HG03159 (cell line): ENCODE data around the gene MARS1.

Source experiments
- ATAC-seq: cut with Tn5 transposase; IDR thresholded peaks from one replicate; pipeline ENCODE4 v1.9.1; 2021; ENCODE audit warnings: mild to moderate bottlenecking, moderate library complexity; ENCODE audit not compliant: unreplicated experiment

The MARS1 gene

GRCh38 chr12:57456737-57457490, 31.0 kb upstream of the MARS1 start:
- ATAC-seq = no peak

GRCh38 chr12:57458665-57459054, 29.2 kb upstream of the MARS1 start:
- ATAC-seq = no peak

- peak; percentile 60 for ATAC-seq
Measured at GRCh38 chr12:57459055-57459749, 28.7 kb upstream of the MARS1 start.

GRCh38 chr12:57459750-57460467, 28.0 kb upstream of the MARS1 start, which contains the start of gene GLI1:
TSS of gene GLI1 (plus strand) at chr12:57459785. CDS start at chr12:57463692, 3,907 bp downstream.
- ATAC-seq = no peak

GRCh38 chr12:57460468-57460784, 27.4 kb upstream of the MARS1 start:
- no peak for ATAC-seq

- no peak for ATAC-seq
Measured at GRCh38 chr12:57460841-57461275, 27.0 kb upstream of the MARS1 start.

- ATAC-seq = no peak
Measured at GRCh38 chr12:57461276-57461916, 26.5 kb upstream of the MARS1 start.

GRCh38 chr12:57461917-57462250, 26.0 kb upstream of the MARS1 start:
- ATAC-seq = no peak

- ATAC-seq = peak; percentile 60
Measured at GRCh38 chr12:57462251-57462911, 25.5 kb upstream of the MARS1 start.

- no peak for ATAC-seq
Measured at GRCh38 chr12:57462912-57463253, 25.0 kb upstream of the MARS1 start.

GRCh38 chr12:57464569-57464968, 23.3 kb upstream of the MARS1 start:
- ATAC-seq = no peak

- ATAC-seq = no peak
Measured at GRCh38 chr12:57465030-57465746, 22.7 kb upstream of the MARS1 start.

GRCh38 chr12:57465747-57466505, 21.9 kb upstream of the MARS1 start:
- ATAC-seq = no peak

GRCh38 chr12:57467212-57467874, 20.5 kb upstream of the MARS1 start:
- ATAC-seq = no peak

GRCh38 chr12:57467915-57468314, 20.0 kb upstream of the MARS1 start:
- no peak for ATAC-seq

GRCh38 chr12:57469296-57470164, 18.3 kb upstream of the MARS1 start:
- ATAC-seq = no peak

GRCh38 chr12:57470286-57470969, 17.4 kb upstream of the MARS1 start:
- no peak for ATAC-seq
